Measurements from ENCODE around the gene WDFY1.
A peak's percentile ranks its signal among the peaks of the same experiment; 100 is the strongest.

GRCh38 chr2:223856021-223856420, 89.1 kb downstream of the WDFY1 start:
- TF ChIP-seq, protein P1, sequence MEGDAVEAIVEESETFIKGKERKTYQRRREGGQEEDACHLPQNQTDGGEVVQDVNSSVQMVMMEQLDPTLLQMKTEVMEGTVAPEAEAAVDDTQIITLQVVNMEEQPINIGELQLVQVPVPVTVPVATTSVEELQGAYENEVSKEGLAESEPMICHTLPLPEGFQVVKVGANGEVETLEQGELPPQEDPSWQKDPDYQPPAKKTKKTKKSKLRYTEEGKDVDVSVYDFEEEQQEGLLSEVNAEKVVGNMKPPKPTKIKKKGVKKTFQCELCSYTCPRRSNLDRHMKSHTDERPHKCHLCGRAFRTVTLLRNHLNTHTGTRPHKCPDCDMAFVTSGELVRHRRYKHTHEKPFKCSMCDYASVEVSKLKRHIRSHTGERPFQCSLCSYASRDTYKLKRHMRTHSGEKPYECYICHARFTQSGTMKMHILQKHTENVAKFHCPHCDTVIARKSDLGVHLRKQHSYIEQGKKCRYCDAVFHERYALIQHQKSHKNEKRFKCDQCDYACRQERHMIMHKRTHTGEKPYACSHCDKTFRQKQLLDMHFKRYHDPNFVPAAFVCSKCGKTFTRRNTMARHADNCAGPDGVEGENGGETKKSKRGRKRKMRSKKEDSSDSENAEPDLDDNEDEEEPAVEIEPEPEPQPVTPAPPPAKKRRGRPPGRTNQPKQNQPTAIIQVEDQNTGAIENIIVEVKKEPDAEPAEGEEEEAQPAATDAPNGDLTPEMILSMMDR (IDR thresholded peaks at IDR 0.05 in 2 of 3, conservative IDR thresholded peaks at IDR 0.05 in 1 of 3; ENCODE audit: borderline replicate concordance in 1 of 3, insufficient read depth in 1 of 3, low read depth in 2 of 3, low read length in 2 of 3): no peak
- TF ChIP-seq, protein P2, sequence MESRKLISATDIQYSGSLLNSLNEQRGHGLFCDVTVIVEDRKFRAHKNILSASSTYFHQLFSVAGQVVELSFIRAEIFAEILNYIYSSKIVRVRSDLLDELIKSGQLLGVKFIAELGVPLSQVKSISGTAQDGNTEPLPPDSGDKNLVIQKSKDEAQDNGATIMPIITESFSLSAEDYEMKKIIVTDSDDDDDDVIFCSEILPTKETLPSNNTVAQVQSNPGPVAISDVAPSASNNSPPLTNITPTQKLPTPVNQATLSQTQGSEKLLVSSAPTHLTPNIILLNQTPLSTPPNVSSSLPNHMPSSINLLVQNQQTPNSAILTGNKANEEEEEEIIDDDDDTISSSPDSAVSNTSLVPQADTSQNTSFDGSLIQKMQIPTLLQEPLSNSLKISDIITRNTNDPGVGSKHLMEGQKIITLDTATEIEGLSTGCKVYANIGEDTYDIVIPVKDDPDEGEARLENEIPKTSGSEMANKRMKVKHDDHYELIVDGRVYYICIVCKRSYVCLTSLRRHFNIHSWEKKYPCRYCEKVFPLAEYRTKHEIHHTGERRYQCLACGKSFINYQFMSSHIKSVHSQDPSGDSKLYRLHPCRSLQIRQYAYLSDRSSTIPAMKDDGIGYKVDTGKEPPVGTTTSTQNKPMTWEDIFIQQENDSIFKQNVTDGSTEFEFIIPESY (IDR thresholded peaks at IDR 0.05; ENCODE audit: extremely low read depth, insufficient replicate concordance, low read length): no peak
- TF ChIP-seq ELF1 (IDR thresholded peaks at IDR 0.05; ENCODE audit: borderline replicate concordance, low read depth) (no peak), EZH2 (IDR thresholded peaks at IDR 0.05) (no peak), POLR2A (IDR thresholded peaks at IDR 0.05; ENCODE audit: borderline replicate concordance, extremely low read depth, insufficient read depth, insufficient read length) (no peak), POLR2AphosphoS5 (IDR thresholded peaks at IDR 0.05; ENCODE audit: low read depth, low read length) (no peak), ZNF274 (IDR thresholded peaks at IDR 0.05; ENCODE audit: low read depth, low read length) (no peak), ZFX (IDR thresholded peaks at IDR 0.05) (no peak), RAD21 (IDR thresholded peaks at IDR 0.05; ENCODE audit: low read depth) (no peak), TCF7L2 (IDR thresholded peaks at IDR 0.05; ENCODE audit: borderline replicate concordance, extremely low read depth, insufficient read depth, insufficient read length) (no peak), SP1 (IDR thresholded peaks at IDR 0.05; ENCODE audit: low read depth) (0 out of 2 replicates have a peak, but pooled peaks have one; percentile 5), EGR1 (IDR thresholded peaks at IDR 0.05; ENCODE audit: low read depth) (0 out of 2 replicates have a peak, but pooled peaks have one; percentile 25)
- TF ChIP-seq, protein P3, sequence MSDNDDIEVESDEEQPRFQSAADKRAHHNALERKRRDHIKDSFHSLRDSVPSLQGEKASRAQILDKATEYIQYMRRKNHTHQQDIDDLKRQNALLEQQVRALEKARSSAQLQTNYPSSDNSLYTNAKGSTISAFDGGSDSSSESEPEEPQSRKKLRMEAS (IDR thresholded peaks at IDR 0.05): no peak

Measured in HCT116 (cell line).